GM18526 (cell line): ENCODE data around the gene NUDCD3.

Experiments
- POLR2A ChIP-seq: IDR thresholded peaks from 3 replicates; pipeline ENCODE4 v1.6.1; 2011; ENCODE audit not compliant: insufficient read length; ENCODE audit errors: extremely low read depth

Gene NUDCD3

DNA sequence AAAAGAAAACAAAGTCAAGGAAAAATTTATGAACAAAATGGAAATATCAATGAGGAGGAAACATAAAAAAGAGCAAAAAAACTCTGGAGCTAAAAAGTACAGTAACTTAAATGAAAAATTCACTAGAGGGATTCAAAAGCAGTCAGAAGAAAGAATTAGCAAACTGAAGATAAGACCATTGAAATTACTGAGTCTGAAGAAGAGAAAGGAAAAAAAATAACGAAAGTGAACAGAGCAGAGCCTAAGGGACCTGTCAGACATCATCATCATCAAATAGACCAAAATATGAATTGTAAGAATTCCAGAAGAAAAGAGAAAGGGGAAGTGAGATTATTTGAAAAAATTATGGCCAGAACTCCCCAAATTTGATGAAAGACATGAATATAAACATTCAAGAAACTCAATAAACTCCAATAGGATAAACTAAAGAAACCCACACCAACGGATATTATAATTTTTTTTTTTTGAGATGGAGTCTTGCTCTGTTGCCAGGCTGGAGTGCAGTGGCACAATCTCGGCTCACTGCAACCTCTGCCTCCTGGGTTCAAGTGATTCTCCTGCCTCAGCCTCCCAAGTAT lies 34.4 kb upstream of the NUDCD3 start:
- TF ChIP-seq POLR2A = no peak

DNA sequence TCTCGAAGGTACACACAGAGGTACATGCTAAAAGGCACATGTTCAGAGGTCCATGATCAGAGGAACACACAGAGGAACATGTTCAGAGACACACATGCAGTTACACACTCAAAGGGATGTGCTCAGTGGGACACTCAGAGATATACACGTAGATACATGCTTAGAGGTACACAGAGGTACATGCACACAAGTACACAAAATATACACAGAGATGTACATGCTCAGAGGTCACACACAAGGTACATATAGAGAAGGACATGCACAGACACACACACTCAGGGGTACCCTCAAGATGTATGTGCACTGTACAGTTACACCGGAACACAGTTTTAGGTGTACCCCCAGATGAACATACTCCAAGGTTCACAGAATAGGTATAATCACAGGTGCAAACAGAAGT lies 31.9 kb upstream of the NUDCD3 start:
- no peak for TF ChIP-seq POLR2A

DNA sequence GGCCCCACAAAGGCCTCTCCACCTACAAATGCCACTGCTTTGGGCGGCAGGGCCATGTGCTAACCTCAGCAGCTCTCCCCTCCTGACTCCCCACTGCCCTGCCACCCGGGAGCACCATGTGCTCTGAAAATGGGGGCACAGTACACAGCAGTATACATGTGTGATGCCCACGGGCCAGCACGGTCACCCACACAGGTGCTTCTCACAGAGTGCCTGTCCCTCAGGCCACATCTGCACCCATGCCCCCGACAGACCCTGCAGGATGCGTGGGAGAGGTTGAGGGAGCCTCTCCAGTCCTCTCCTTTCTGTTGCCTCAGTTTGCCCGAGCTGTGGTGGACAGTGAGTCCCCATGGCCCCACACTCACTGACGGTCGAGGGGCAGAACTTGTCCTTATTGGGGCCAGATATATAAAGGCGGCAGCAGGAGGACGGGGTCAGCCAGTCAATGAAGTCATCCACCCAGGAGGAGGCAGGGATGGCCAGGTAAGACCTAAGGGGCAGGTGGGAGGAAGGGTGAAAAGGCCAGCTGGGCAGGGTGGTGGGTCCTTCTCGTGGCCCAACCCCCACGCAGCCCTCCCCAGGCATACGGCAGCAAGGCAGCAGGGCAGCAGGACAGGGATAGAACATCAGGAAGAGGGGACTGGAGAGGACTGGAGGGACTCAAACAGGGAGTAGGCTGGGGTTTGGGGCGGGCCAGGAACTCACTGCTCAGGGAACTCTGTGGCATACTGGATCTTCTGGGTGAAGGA lies 31.1 kb upstream of the NUDCD3 start:
- no peak for TF ChIP-seq POLR2A

DNA sequence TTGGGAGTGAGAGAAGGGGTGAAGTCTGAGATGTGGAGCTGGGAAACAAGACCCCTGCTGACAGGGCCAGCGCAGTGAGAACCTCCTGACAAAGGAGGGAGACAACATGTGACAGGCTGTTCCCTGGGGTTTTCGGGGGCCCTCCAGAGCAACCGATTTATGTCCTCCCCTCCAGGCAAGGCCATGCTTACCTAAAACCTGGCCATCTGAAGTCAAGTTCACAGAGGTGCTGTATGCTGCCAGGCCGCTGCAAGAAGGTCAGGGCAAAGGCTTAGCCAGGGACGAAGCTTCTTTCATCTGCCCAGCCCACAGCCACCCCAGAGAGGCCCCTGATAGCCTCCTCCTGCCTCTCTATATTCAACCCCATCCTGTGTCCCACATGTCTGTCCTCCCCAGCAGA lies 30.1 kb upstream of the NUDCD3 start:
- TF ChIP-seq POLR2A = no peak

DNA sequence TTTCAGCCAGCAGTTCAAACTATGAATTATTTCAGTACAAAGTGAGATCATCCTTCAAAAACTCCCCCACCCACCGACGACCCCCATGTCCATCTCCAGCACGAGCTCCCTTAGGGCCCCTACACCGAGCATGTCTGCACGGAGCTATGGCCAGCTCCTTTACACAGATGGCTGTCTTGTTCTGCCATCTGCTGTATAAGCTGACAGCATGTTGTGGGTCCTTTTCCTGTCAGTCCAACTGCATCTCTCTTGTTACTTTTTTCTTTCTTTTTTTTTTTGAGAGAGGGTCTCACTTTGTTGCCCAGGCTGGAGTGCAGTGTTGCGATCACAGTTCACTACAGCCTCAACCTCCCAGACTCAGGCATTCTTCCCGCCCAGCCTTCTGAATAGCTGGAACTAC lies 29.1 kb upstream of the NUDCD3 start:
- TF ChIP-seq POLR2A = no peak

DNA sequence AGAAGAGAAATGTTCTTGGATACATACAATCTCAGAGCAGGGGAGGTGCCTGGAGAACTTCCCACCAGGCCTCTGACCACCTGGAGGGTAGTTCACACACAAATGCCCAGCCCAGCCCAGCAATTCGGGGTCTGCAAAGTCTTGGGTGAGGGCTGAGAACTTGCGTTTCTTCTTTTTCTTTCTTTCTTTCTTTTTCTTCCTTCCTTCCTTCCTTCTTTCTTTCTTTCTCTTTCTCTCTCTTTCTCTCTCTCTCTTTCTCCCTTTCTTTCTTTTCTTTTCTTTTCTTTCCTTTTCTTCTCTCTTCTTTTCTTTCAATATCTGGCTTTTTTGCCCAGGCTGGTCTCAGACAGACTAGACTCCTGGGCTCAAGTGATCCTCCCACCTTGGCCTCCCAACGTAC lies 28.3 kb upstream of the NUDCD3 start:
- no peak for TF ChIP-seq POLR2A

DNA sequence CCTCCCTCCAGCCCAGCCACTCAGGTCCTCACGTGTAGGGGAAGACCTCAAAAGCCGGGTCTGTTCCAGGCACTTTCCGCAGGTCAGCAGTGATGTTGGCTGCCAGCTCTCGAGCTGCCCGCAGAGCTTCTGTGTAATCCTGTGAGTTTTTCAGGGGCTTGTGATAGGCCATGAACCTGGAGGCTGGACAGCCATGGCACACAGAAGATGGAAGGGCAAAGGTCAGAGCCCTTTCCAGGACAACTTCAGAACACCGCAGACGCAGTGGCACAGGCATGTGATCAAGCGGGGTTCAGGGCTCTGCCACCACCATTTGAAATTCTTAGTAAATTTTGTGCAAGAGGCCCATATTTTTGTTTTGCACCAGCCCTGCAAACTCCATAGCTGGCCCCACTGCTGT lies 26.7 kb upstream of the NUDCD3 start:
- TF ChIP-seq POLR2A = no peak

DNA sequence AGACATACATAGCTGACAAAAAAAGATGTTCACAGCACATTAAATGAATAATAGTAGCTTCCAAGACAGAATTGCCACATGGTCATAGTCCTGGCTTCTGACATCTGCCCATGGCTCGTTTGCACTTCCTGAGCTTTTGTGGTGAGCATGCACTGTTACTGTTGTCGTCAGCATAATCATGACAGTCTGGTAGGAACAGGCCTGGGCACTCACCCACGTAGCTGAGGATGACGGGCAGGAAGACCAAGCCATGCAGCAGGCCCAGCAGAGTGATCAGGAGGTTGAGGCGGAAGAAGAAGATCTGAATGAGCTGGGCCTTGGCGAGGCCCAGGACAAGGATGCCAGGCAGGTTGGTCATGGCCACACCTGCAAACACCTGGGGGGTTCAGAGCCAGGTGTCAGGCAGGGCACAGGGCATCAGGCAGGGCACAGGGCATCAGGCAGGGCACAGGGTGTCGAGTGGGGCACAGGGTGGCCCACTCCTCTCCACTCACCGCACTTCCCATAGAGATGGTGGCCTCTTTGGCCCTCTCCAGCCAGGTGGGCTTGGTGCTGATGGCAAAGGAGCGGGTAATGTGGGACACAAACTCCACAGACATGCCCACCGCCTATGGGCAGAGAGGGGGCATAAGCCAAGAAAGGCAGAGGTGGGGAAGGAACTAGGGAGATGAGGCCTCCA lies 25.3 kb upstream of the NUDCD3 start:
- no peak for TF ChIP-seq POLR2A

DNA sequence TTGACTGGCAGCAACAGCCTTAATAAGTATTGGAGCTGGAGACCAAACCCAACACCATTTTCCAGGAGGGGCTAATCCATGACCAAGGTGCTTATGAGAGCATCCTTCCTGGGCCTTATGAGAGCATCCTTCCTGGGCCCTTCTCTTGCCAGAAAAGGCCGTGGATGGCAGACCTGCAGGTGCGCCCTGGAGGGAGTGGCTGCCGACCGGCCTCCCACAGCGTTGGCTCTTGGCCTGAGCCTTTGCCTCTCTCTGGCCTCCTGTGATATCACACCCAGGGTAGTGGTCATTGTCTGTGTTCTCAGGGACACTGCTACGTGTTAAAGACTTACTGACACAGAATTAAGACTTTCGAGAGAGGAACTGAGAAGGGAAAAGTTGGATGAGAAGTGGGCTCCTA lies 22.3 kb upstream of the NUDCD3 start:
- no peak for TF ChIP-seq POLR2A

DNA sequence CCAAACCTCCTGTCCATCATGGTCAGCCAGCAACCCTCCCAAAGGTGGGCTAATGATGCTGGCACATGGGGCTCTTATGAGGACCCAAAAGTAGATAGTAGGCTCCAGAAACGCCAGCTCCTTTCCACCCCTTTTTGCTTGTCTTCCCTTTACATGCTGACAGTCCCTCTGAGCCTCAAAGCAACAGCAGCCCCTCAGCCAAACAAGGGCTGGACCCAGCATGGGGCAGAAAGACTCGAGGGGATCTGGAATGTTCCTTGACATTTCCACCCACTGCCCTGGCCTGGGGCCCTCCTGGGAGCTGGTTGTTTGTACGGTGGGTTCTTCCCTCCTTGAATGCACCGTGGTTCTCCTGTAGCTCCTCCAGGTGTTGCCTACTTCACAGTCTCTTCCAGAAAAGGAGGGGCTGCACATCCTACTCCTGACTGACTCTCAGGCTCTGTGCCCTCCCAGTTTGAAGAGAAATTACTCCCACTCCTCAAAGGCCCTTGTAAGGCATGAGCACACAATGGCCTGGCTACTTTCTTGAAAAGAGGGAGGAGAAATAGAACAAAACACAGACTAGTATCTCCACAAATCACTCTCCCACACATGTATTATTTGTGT lies 21.5 kb upstream of the NUDCD3 start:
- TF ChIP-seq POLR2A = no peak

DNA sequence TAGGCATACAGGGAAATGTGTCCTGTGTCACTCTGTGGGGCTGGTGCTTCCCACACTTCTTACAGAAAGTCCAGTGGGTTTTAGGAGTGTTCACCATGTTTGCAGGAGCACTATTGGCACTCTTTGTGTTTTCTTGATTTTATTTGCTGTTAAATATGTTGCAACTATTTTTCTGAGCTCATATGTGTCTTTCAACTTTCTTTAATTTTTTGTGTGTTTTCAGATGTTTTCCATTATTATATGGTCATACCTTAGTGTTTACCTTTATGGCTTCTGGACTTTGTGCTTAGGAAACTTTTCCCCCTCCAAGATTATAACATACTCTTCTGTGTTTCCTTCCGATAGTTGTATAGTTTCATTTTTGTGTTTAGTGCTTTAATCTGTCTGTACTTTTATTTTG lies 20.8 kb upstream of the NUDCD3 start:
- no peak for TF ChIP-seq POLR2A

DNA sequence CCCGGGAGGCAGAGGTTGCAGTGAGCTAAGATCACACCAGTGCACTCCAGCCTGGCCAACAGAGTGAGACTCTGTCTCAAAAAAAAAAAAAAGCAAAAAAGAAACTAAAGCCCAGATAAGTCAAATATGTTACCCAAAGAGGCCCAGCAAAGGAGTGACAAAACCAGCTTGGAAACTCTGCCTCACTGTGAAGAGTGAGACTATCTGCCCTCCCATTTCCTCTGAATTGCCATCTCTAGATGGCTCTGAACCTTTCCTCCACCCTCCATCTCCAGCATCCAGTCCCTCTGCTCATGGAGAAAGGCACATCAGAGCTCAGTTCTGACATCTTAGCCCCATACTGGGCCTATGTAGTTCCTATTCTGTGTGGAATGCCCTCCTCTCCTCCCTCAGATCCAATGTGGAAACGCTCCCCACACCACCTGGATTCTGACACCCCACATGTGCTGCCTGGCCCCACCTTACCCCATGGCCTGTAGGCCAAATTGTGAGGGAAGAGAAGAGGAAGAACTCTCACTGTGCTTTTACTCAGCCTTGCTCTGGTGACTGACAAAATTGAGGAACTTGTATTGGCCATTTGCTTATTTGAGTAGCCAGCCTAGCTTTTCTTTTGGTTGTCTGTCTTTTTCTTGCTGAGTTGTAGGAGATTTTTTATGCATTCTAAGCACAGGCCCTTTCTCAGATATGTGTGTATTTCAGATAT lies 18.0 kb upstream of the NUDCD3 start:
- TF ChIP-seq POLR2A = no peak

DNA sequence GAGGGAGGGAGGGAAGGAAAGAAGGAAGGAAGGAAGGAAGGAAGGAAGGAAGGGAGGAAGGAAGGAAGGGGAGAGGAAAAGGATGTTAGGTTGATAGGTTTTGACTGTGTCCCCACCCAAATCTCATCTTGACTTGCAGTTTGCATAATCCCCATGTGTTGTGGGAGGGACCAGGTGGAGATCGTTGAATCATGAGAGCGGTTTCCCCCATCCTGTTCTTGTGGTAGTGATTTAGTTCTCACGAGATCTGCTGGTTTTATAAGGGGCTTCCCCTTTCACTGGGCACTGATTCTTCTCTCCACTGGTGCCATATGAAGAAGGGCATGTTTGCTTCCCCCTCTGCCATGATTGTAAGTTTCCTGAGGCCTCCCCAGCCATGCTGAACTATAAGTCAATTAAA lies 15.1 kb upstream of the NUDCD3 start:
- TF ChIP-seq POLR2A = no peak

DNA sequence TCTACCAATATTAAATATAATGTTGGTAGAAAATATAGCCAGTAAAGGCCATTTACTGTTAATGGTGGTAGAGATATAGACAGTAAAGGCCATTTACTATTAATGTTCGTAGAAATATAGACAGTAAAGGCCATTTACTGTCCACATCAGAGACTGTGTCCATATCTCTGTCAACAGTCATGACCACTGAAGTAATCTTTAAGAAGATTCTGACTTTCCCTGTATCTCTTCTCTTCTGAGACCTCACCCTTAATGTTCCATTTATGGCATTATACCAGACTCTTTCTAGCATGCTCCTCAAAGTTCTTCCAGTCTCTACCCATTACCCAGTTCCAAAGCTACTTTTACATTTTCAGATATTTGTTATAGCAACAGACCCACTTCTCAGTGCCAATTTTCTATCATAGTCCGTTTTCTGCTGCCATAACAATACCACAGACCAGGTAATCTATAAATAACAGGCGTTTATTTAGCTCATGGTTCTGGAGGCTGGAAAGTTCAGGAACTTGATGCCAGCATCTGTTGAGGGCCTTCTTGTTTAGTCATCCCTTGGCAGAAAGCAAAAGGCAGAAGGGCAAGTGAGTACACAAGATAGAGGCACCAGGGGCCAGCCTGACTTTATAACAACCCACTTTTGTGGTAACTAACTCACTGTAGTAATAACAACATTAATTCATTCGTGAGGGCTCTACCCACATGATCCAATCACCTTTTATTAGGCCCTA lies 7.9 kb upstream of the NUDCD3 start:
- TF ChIP-seq POLR2A = no peak
